Kidney (tissue), 14 donors: ENCODE measurements around the gene ALCAM. TPM values are rescaled to one million over a fixed set of nuclear protein-coding genes. Genes with fewer than 3 reads are reported as not detected.

Source experiments
- DNase-seq, 5 donors: peaks; one replicate each; pipeline ENCODE4 v3.0.0-alpha.2; 2013 to 2020
- FAIRE-seq: peaks from 2 replicates; lab custom pipeline; 2012; peaks lifted over from hg19 to GRCh38; lab: Jason Lieb, UNC
- H3K27ac ChIP-seq, 2 donors: one replicate each; pipeline ENCODE4 v1.7.0; 2013; ENCODE audit warnings: low read depth in 2 of 2, low read length in 2 of 2, inconsistent platforms in 1 of 2
- H3K27me3 ChIP-seq: one replicate; pipeline ENCODE4 v1.7.1; 2013; ENCODE audit warnings: low read length, inconsistent platforms; ENCODE audit not compliant: control insufficient read depth, insufficient read depth
- H3K36me3 ChIP-seq, 3 donors: one replicate each; pipeline versions ENCODE4 v1.7.0 to v1.7.1; 2013; ENCODE audit warnings: low read length in 3 of 3, control low read depth in 1 of 3, inconsistent platforms in 1 of 3; ENCODE audit not compliant: insufficient read depth in 3 of 3, control insufficient read depth in 2 of 3
- H3K4me1 ChIP-seq, 3 donors: one replicate each; pipeline versions ENCODE4 v1.7.0 to v1.7.1; 2013; ENCODE audit warnings: low read length in 3 of 3, inconsistent platforms in 1 of 3, low read depth in 1 of 3; ENCODE audit not compliant: control insufficient read depth in 2 of 3, insufficient read depth in 2 of 3
- H3K4me3 ChIP-seq, 3 donors: one replicate each; pipeline versions ENCODE4 v1.7.0 to v1.8.1; 2013; ENCODE audit warnings: low read length in 3 of 3, control low read depth in 1 of 3, inconsistent platforms in 1 of 3
- H3K9ac ChIP-seq, 3 donors: one replicate each; pipeline versions ENCODE4 v1.7.0 to v1.7.1; 2013; ENCODE audit warnings: low read length in 3 of 3, control low read depth in 1 of 3, inconsistent platforms in 1 of 3
- H3K9me3 ChIP-seq, 3 donors: one replicate each; pipeline versions ENCODE4 v1.7.0 to v1.7.1; 2013; ENCODE audit warnings: low read length in 3 of 3, control low read depth in 1 of 3, inconsistent platforms in 1 of 3; ENCODE audit not compliant: control insufficient read depth in 2 of 3, insufficient read depth in 1 of 3
- intact Hi-C: fragments of 100-400 bp; cut with DNase I; formaldehyde crosslinking; loops from one replicate; pipeline ENCODE4 v1.11.1; 2022
- polyA plus RNA-seq: library from polyadenylated mRNA; stranded (reverse); fragments of 350-450 nt; fragmentation: Illumina TruSeq; extraction: RNeasy Lipid Tissue Mini Kit (QIAGEN cat#74804); gene quantifications from one replicate; pipeline ENCODE4 v1.2.3, GENCODE V29; 2014; ENCODE audit warnings: low read depth, low replicate concordance; ENCODE audit not compliant: insufficient read depth
- total RNA-seq: library from RNA; stranded (reverse); fragmentation: NEBNext Ultra II Directional; extraction: Animal tissue kit (Norgen Biotek cat#: 25700); gene quantifications from one replicate; pipeline ENCODE4 v1.2.1, GENCODE V29; 2021
- TF ChIP-seq, protein P1 (sequence below): IDR thresholded peaks from 3 replicates; pipeline ENCODE4 v1.5.1; 2012; ENCODE audit warnings: mild to moderate bottlenecking, moderate library complexity, borderline replicate concordance; ENCODE audit not compliant: insufficient read depth; ENCODE audit errors: extremely low read depth
- donor health status: control.
- donor health status: control.
- donor health status: control.
- donor health status: control.
- donor health status: control.
- donor health status: DM: yes; HTN: yes; CAD: no.
- donor health status: Normal renal cell carcinoma (clear cell type).

Gene ALCAM
- total and polyA plus RNA-seq, 2 donors from 2014 or later: 15.1 to 36.4 TPM

DNA sequence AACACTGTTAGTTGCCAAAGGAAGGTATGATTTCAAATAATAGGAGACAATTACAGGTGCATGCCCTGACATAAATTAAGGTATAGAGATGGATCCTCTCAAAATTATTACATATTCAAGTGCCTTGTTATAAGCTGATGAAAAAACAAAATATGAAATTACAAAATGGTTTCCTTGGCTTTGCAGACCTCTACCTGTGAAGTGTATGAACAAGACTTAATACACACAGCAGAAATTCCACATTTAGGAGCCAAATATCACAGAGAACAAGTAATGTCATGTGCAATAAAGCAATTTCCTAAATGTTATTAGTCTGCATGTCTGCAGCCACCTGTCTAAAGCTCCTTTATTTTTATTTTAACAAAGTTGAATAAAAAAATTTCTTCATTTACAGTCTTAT lies 151.5 kb downstream of the ALCAM start:
- TF ChIP-seq, protein P1, sequence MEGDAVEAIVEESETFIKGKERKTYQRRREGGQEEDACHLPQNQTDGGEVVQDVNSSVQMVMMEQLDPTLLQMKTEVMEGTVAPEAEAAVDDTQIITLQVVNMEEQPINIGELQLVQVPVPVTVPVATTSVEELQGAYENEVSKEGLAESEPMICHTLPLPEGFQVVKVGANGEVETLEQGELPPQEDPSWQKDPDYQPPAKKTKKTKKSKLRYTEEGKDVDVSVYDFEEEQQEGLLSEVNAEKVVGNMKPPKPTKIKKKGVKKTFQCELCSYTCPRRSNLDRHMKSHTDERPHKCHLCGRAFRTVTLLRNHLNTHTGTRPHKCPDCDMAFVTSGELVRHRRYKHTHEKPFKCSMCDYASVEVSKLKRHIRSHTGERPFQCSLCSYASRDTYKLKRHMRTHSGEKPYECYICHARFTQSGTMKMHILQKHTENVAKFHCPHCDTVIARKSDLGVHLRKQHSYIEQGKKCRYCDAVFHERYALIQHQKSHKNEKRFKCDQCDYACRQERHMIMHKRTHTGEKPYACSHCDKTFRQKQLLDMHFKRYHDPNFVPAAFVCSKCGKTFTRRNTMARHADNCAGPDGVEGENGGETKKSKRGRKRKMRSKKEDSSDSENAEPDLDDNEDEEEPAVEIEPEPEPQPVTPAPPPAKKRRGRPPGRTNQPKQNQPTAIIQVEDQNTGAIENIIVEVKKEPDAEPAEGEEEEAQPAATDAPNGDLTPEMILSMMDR: no peak
- intact Hi-C loops: no loop called here
- FAIRE-seq: no peak
- Histone ChIP-seq H3K36me3 (no peaks in the 10 kb centered on the region), H3K9me3 (no peaks in the 10 kb centered on the region), H3K4me3 (no peak overlapping the region), H3K27ac (no peak overlapping the region), H3K9ac (no peak overlapping the region), H3K4me1 (no peaks in the 10 kb centered on the region), H3K27me3 (no peaks in the 10 kb centered on the region)
- DNase-seq: no peak

DNA sequence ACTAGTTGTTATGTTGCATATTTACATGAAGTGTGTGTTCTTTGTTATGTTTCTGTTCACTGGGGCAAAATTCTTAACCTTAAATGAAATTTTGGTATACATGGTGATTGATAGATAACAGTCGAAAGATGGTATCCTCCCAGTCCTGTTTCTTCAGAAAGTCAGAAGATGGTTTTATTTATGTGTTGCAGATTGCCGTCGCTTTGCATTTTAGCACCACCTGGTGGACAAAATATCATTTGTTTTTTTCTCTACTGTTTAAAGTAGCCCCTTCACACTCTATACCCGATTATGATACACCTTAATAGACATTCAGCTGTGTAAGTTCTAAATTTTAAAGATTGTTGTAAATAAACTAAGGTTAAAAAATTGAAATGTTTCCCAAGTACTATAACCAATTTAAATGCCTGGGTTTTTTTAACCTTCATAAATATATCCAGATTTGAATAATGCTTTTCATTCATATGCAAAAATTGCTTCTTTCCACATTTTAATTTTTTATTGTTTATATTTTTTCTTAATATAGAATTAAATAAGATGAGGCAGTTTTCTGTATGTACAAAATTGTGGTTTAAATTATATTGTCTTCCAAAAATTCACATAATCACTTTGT lies 152.2 kb downstream of the ALCAM start:
- no peak overlapping the region for H3K9ac ChIP-seq
- intact Hi-C loops: no loop called here
- FAIRE-seq: peak; percentile 98

DNA sequence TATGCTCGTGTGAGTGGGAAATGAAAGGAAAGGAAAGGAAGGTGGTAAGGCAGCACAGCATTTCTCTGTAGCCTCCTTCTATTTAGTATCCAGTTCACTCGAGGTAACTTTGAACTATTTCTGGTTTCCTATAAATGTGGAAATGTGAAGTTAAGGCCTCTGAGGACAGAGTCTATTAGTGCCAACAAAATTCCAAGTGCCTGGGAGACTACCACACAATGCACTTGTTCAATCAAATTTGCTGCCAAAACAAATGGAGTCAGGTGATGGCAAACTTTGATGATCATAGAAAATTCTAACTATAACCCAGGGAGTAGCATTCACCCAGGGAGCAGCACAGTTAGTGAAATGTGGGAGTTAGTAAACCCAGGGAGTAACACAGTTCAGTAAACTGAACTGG lies 155.1 kb downstream of the ALCAM start:
- TF ChIP-seq, protein P1: no peak
- no peak overlapping the region for H3K4me3 ChIP-seq
- H3K36me3 ChIP-seq: peaks cover 0 to 2% (median 0%) of the 10 kb centered on the region in 3 donors
- no peaks in the 10 kb centered on the region for H3K9me3 ChIP-seq
- H3K9ac ChIP-seq: no peak overlapping the region
- H3K27ac ChIP-seq: no peak overlapping the region
- no peaks in the 10 kb centered on the region for H3K27me3 ChIP-seq
- DNase-seq (no peak), FAIRE-seq (no peak)
- intact Hi-C loops: no loop called here
- H3K4me1 ChIP-seq: no peaks in the 10 kb centered on the region

More for the DNA sequence above, 152.2 kb downstream of the ALCAM start:
- H3K4me3 ChIP-seq: no peak overlapping the region
- H3K36me3 ChIP-seq: no peaks in the 10 kb centered on the region
- no peak overlapping the region for H3K27ac ChIP-seq
- no peaks in the 10 kb centered on the region for H3K4me1 ChIP-seq
- TF ChIP-seq, protein P1: peak; percentile 54
- H3K27me3 ChIP-seq: no peaks in the 10 kb centered on the region
- H3K9me3 ChIP-seq: no peaks in the 10 kb centered on the region
- peak in 3 of 5 donors; percentile 17 to 72 (median 71) for DNase-seq

DNA sequence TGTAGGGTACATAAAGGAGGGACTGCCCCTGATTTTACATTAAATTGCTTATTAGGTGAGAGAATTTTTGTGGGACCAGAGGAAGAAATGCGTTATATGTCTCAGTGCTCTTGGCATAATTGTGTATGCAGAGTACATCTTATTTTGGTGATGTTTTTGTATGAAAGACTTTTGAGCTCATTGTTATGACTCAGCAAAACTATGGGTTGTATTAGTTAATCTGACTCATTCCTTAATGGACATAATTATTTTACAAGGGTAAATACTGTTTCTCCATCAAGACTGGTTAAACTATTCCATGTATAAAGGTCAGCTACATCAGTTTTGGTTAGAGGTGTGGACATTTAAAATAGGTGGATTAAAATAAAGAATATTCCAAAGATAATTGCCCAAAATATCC lies 156.8 kb downstream of the ALCAM start:
- Histone ChIP-seq H3K27ac (no peak overlapping the region), H3K9me3 (no peaks in the 10 kb centered on the region), H3K4me3 (no peak overlapping the region), H3K9ac (no peak overlapping the region), H3K36me3 (peaks cover 0 to 2% (median 0%) of the 10 kb centered on the region in 3 donors), H3K27me3 (no peaks in the 10 kb centered on the region), H3K4me1 (no peaks in the 10 kb centered on the region)
- TF ChIP-seq, protein P1: no peak
- FAIRE-seq: no peak
- intact Hi-C loops: no loop called here
- no peak for DNase-seq
